GM21381 (cell line): Measurements from ENCODE around the gene DESI1.
"Not testable (repeated sequence)": the region's sequence is repeated elsewhere in the genome, so short reads cannot be mapped to it uniquely, and the experiment has no call there.

Experiments used
- ATAC-seq: cut with Tn5 transposase; IDR thresholded peaks from one replicate; pipeline ENCODE4 v1.9.1; 2021; ENCODE audit warnings: mild to moderate bottlenecking, moderate library complexity; ENCODE audit not compliant: unreplicated experiment

The DESI1 gene

DNA sequence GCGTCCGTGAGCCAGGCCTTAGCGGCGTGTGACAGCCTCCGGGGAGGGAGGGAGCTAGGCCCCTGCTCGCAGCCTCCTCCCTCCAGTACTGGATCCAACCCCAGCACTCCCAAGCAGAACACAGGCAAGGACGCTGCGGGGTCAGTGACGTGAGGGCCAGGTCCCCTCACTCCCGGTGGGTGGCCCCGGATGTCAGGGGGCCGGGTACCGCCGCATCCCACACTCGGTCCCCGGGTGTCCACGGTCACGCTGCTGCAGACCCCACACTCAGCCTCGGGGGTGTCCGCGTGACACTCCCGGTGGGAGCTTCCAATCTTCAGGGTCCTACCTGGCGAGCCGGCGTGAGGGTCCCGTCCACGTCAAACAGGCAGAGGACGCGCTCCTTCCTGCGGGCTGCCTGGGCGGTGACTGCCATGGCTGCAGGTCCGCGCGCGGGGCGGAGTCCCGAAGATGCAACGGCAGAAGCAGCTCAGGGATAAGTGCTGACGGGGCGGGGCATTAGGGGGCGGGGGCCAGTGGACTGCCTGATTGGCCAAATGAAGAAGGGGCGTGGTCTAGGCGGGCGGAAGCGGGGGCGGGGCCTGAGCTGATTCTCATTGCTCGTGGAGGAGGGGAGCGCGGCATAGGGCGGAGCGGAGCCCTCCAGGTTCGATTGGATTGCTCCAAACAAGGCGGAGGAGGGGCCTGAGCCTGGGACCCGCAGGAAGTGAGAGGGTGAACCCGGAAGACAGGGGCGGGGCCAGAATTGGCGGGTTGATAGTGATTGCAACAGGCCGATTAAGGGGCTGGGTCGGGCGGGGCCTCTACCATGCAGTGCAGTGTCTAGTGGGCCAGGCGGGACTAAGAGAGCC, 31.2 kb downstream of the DESI1 start, which contains the start of gene PMM1:
PMM1 (minus strand) TSS at position 450 of the 851 bp plus-strand sequence; CDS start at position 415, 35 bp downstream.
- ATAC-seq: peak; percentile 92

DNA sequence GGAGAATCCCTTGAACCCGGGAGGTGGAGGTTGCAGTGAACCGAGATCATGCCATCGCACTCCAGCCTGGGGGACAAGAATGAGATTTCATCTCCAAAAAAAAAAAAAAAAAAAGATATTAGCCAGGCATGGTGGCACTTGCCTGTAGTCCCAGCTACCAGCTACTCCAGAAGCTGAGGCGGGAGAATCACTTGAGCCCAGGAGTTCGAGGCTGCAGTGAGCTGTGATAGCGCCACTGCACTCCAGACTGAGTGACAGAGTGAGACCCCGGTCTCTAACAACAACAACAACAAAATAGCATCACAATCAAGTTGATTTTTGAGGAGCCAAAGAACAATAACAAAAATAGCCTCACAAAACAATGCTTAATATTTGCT, 33.5 kb downstream of the DESI1 start:
- ATAC-seq: no peak

DNA sequence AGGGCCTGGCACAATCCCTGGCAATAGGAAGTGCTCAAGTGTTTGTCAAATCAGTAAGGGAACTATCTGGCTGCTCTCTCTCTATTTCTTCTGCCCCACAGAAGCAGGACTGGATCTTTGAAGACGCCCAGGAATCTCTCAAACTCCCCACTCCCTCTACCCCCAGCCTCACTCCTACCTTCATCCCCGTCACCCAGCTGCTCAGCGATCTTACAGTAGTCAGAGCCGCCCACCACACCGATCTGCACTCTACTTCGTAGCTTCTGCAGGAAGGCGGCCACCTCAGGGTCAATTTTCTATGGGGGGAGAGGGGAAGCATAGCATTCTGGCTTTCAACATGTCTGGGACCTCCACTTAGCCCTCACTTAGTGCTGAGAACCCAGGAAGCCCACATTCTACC, 34.9 kb downstream of the DESI1 start:
- no peak for ATAC-seq

DNA sequence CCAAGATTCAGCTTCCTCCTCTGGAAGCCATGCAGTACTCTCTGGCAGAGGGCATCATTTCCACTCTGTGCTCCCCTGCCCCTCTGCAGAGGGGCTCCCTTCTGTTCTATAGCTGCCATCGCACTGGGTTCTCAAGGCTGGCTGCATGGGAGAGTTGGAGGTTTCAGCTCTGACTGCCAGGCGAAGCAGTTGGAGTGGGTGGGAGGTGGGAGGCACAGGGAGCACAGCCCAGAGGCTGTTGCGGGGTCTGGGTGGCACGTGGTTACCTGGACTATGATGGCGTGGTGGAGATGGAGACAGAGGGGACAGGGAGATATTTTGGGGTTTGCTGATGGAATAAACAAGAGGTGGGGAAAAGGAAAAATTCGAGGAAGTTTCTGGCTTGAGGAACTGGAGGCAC, 36.0 kb downstream of the DESI1 start:
- ATAC-seq: no peak

DNA sequence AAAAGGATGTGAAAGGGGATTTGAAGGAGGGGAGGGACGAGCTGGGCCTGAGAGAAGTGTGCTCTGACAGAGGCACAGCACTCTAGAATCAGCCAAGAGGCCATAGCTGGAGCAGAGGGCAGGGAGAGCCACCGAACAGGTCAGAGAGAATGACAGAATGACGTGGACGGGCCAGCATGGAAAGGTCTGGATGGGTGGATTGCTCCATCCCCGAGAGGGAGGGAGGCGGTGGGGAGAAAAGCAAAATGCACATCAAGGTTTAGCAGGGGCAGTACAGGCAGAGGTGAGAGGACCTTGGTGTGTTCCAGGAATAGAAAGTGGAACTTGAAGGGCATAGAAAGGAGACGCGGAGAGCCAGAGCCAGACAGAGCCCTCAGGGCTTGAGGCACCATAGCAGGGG, 38.1 kb downstream of the DESI1 start:
- no peak for ATAC-seq

DNA sequence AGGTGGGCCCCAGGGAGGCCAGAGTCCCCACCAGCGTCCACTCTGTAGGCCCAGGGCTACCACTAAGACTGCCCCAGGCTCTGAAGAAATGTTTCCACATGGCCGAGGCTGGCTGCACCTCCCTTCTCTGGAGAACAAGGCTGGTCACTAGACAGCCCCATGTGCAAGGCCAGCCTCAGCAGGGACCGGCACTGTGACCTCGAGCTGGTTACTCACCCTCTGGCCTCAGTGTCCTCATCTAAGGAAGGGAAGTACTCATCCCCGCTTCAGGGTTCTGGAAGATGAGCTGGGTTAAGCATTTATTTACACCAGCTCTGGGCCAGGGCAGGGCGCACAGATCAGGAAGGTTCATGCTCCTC, 40.9 kb downstream of the DESI1 start:
- ATAC-seq: no peak

DNA sequence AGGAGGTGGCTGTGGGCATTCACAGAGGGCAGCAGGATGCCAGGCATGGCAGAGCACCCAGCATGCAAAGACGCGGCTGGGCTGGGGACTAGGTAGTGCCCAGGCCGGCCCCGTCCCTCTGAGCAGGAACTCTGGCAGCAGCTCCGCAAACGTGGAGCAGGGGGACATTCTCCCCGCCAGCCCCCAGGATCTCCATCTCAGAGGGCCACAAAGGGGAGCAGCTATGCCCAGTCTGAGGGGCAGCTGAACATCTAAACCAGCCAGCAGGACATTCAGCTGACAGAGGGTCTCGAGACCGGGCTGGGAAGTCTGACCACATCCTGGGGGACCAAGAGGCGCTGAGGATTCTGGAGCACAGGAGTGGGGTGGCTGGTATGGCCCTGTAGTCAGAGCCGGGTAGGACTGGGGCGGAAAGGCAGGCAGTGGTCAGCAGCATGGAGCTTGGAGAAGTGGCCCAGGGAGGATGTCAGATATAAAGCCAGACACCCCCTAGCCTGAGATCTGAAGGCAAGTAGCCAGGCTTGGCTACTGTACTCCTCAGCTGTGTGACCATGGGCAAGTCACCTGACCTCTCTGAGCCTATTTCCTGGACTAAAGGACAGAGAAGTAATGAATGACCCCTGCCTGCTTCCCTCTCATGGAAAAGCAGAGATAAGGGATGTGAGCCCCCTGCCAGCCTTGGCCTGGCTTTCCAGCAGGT, 41.4 kb downstream of the DESI1 start:
- ATAC-seq: no peak

DNA sequence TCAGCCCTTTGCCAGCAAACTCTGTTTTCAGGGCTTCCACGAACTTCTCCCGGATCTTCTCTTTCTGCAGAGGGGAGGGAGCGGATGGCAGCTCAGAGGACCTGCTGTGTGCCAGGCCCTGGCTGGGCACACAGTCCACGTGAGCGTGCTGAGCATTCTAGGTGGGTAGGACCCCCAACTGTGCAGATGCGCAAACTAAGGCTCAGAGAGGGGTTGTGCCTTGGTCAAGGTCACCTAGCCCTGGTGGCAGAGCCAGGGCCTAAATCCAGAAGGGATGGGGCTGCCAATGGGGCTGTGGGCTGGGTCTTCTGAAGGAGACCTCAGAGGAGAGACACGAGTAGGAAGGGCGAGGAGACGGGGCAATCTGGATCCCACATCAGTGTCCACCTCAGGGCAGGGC, 42.0 kb downstream of the DESI1 start:
- ATAC-seq: no peak

DNA sequence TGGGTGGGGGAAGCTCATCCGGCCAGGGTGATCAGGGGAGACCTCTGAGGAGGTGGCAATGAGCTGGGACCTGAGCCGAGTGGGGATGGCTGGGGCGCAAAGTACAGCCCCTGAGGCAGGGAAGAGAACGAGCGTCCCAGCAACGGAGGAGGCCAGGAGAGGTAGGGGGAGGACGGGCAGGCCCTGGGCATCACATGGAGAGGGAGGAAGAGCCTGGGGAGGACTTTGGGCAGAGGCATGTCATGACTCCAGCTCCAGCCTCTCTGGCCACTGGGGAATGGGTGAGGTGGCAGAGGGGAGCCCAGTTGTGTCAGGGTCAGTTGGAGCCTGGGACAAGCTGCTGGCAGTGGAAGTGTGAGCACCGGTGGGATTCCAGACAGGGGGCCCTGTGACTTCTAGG, 42.7 kb downstream of the DESI1 start:
- no peak for ATAC-seq

DNA sequence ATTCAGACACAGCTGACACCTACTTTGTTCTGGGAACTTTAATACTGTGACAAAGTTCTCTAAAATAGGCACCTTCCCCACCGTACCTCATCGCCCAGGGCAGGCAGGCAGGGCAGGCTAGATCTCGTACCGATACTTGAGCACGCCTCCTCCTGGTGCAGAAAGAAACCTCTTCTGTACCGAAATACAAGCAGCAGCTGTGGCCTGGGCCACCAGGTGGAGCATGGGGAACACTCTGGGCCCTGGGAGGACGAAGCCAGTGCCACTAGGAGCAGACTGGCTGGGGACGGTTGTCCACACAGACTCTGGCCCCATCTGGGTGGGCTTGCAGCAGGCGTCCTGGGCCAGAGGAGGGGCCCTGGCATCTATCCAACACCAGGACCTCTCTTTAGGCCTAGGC, 44.0 kb downstream of the DESI1 start:
- ATAC-seq: no peak

DNA sequence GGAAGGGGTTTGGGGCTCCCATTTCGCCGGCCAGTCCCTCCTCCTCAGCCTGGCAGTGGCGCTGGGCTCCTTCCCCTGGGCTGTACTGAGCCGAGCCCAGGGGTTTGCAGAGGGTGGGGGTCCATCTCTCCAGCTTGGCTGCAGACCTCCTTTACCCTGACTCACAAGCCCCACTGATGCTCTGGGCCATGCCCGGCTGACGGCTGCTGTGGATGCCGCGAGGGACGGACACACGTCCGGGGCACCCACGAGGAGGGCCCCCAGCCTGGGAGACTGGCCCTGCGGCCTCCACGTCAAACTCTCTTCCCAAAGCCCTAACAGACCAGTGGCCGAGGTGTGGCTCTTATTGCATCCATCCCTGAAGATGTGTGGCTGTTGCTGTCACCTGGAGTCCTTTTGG, 45.3 kb downstream of the DESI1 start:
- no peak for ATAC-seq

DNA sequence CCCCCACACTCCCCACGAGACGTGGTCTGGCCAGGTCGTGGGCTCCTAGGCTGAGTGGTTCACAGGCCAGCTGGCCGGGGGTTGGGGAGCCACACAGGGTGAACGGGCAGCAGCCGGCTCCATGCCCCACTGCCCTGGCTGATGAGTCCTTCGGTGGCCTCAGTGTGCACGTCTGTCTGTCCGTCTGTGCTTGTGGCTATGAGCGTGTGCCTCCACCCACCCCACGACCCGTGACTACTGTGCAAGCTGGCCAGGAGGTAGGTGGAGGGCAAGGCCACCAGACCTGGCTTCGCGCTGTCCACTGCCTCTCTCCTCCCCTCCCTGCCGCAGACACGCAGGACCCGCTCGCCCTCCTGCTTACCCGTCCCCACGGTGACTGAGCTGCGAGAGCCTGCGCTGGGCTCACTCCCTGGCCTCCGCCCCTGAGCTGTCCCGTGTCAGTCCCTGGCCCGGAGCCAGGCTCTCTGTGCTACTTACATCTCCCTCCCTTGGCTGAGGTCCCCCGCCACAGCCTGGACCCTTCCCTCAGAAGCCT, 45.9 kb downstream of the DESI1 start:
- ATAC-seq: no peak

DNA sequence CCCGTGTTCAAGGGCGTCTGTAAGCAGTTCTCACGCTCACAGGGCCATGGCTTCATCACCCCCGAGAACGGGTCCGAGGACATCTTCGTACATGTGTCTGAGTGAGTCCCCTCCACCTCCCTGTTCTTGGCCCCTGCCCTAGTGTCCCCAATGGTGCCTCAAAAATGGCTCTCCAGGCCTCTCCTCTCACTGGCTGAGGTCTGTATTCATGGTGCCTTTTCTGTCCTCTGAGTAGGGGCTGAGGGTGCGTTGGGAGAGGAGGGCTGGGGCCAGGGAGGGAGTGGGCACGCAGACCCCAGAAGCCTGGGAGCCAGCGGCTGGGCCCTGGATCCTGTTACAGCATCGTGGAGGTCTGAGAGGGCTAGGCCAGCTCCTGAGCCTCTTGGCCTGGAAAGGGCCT, 47.2 kb downstream of the DESI1 start:
- no peak for ATAC-seq

DNA sequence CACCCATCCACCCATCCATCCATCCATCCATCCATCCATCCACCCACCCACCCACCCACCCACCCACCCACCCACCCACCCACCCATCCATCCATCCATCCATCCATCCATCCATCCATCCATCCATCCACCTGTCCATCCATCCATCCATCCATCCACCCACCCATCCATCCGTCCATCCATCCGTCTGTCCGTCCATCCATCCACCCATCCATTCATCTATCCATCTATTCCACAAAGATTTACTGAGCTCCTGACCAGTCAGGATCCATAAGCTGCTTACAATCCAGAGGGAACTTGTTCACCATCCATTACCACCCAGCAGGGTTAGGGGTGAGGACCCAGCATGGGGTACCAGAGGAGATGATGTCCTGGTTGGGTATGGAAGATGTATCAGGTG, 48.5 kb downstream of the DESI1 start:
- ATAC-seq: not testable (repeated sequence)

DNA sequence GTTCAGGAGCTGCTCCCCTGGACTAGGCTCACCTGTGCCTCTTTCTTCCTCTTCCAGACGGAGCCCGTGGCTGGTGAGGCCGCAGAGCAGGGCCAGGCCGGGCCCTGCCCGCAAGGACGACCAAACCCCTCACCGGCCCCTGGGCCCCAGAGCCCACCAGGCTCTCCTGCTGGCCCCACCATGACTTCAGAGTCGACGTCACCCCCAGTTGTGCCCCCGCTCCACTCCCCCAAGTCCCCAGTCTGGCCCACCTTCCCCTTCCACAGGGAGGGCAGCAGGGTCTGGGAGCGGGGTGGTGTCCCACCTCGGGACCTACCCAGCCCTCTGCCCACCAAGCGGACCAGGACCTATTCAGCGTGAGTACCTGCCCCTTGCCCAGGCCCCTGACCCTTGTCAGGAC, 49.1 kb downstream of the DESI1 start:
- ATAC-seq: no peak

DNA sequence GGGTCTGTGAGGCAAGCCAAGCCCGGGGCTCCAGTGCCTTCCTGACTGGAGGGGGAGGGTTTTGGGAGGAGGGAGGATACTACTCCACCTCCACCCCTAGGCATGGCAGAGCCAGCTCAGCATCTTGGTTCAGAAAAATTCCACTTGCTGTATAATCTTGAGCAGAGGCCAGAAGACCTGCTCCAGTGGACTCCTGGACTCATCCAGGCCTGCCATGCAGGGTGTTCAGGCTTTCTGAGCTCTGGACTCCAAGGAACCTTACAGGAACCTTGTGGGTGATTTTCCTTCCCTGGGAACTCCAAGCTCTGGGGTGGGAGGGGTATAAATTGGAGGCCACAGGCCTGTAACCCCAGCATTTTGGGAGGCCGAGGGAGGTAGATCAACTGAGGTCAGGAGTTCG, 50.6 kb downstream of the DESI1 start:
- ATAC-seq: no peak

DNA sequence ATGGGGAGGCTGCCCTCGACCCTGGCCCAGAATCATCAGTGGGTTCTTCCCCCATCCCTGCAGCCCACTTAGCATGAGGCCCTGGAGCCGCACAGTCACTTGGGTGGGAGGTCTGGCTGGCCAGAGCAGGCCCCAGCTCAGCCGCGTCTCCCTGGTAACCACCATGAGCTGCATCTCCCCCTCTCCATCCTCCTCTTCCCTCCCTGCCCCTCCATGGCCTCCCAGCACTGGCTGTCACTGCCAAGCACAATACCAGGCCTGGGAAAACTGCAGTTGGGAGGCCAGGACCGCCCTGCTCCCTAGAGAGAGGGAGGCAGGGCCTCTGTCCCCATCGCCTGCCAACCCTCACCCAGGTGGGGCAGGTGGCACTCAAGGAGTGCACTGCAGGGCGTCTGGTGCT, 52.0 kb downstream of the DESI1 start:
- no peak for ATAC-seq

DNA sequence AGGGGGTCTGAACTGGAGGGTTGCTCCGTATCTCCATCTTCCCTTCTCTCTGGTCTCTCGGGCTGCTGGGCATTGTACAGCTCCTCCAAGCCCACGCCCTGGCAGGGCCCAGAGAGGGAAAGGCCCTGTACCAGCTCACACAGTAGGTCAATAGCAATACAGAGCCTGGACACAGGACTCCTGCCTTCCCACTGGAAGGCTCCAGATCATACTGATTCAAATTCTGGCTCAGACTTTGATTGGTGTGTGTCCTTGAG, 53.4 kb downstream of the DESI1 start:
- no peak for ATAC-seq

DNA sequence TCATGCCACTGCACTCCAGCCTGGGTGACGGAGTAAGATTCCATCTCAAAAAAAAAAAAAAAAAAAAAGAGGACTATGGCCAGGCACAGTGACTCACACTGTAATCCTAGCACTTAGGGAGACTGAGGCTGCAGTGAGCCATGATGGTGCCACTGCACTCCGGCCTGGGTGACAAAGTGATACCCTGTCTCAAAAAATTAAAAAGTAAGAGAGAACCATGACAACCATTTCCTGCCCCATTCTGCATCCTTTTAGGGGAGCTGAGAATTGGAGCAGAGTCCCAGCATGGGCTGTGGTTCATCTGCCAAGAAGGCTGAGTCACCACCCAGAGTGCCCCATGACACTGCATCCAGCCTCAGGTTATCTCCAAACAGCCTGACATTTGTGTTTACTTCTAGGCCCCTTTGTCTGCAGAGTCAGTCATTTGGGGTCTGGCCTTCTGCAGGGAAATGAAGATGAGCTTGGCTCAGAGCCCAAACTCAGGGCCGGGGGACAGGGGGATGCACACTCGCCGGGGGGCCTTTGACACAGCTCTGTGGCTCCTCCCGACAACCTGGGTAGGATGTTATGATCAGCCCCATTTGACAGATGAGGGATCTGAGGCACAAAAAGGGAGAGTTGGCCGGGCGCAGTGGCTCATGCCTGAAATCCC, 55.3 kb downstream of the DESI1 start:
- no peak for ATAC-seq

DNA sequence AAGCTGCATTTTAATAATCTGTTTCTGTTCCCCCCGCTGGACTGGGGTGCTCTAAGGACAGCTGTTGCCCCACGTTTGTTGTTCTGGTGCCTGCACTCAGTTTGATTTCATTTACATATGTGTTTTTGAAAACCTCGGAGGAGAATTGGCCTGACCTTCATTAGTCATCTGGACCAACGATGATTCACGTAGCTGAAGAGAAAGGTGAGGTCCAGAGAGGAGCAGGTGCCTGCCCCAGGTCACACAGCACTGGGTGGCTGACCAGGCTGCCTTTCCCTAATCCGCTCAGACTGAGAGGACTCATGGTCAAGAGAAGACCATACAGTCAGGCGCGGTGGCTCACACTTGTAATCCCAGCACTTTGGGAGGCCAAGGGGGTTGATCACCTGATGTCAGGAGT, 56.3 kb downstream of the DESI1 start:
- no peak for ATAC-seq

DNA sequence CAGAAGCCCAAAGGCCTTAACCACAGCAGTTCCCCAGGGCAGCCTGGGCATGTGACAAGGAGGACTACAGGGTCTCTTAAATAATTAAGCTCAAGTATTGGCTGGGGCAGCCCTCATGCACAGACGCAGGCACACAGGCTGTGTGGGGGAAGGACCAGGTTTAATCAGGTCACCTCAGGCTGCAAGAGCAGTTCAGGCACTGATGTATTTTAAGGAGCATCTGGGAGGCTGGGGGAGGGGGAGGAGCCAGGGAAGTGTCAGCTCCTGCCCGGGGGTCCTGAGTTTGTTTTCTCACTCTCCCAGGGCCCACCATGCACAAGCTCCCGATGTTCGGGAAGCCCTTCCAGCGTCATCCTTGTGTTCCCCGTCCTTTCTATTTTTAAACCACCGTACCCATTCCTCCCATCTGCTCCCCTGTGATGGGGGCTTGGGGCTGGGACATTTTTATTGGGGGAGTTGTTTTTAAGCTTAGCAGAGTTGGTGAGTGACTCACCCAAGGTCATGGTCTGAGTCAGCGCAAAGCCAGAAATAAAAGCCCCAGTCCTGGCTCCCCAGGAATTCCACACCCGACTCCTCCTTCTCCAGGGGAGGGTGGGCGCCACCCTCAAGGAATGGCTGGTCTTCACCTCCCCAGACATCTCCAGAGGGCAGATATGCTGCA, 57.7 kb downstream of the DESI1 start:
- no peak for ATAC-seq

DNA sequence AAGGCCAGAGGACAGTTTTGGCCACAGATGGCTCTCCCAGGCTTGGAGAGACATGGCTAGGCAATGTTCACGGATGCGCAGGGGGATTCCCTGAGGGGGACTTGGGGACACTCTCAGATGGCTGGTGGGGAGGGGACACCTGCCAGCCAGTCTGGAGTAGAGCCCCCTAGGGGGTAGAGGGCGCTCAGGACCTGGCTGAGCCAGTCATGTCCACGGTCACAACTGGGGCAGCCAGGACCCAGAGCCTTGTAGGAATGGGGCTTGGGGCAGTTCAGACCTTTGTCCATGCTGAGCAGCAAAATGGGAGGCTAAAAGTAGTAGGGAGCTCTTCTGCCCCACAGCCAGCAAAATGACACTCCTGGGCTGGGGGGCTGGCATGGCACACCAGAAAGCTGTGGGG, 58.4 kb downstream of the DESI1 start:
- no peak for ATAC-seq
